Measurements from ENCODE around the gene OXT. TPM values are rescaled to one million over a fixed set of nuclear protein-coding genes. Genes with fewer than 3 reads are reported as not detected.
A peak's percentile ranks its signal among the peaks of the same experiment; 100 is the strongest.
"Not testable (repeated sequence)": the region's sequence is repeated elsewhere in the genome, so short reads cannot be mapped to it uniquely, and the experiment has no call there.

Gene OXT
- total RNA-seq, 2 donors from 2014 or later, result 0.62 TPM; not detected in 1

DNA sequence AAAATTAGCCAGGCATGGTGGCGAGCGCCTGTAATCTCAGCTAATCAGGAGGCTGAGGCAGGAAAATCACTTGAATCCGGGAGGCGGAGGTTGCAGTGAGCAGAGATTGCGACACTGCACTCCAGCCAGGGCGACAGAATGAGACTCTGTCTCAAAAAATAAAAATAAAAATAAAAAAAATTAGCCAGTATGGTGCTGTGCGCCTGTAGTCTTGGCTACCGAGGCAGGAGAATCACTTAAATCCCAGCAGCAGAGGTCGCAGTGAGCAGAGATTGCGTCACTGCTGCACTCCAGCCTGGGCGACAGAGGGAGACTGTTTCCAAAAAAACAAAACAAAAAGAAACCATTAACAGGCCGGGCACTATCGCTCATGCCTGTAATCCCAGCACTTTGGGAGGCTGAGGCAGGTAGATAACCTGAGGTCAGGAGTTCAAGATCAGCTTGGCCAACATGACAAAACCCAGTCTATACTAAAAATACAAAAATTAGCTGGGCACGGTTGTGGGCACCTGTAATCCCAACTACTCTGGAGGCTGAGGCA lies 46.5 kb downstream of the OXT start:
- not testable (repeated sequence) for H3K9me3 ChIP-seq (ENCODE audit: control insufficient read depth, low read length, poor library complexity, severe bottlenecking); H3K4me3 Mint-ChIP-seq; DNase-seq; H3K36me3 Mint-ChIP-seq (ENCODE audit: low read depth); H3K27me3 Mint-ChIP-seq
- Mint-ChIP-seq H3K27ac (peak overlapping the region; percentile 83), H3K4me1 (peaks cover 27% of the 10 kb centered on the region)
- ATAC-seq, result peak; percentile 70

DNA sequence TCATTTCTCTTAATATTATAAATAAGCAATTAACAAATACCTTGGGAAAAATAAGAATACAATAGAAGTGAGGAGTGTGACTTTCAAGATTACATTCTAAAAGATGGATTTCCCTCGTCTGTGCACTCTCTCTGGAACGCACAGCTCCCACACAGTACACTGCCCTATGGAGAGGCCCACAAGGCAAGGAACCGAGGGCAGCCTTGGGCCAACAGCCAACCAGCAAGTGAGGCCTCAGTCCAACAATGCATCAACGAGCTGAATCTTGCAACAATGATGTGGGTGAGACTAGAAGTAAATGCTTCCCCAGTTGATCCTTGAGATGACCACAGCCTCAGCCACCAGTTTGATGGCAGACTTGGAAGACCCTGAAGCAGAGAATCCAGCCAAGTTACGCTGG lies 47.6 kb downstream of the OXT start:
- DNase-seq (no peak), ATAC-seq (no peak)
- peak overlapping the region; percentile 94 for H3K27ac Mint-ChIP-seq
- no peaks in the 10 kb centered on the region for H3K9me3 ChIP-seq (ENCODE audit: control insufficient read depth, low read length, poor library complexity, severe bottlenecking)
- peaks cover 27% of the 10 kb centered on the region for H3K4me1 Mint-ChIP-seq
- peaks cover 2% of the 10 kb centered on the region for H3K36me3 Mint-ChIP-seq (ENCODE audit: low read depth)
- no peaks in the 10 kb centered on the region for H3K27me3 Mint-ChIP-seq
- H3K4me3 Mint-ChIP-seq, result no peak overlapping the region

DNA sequence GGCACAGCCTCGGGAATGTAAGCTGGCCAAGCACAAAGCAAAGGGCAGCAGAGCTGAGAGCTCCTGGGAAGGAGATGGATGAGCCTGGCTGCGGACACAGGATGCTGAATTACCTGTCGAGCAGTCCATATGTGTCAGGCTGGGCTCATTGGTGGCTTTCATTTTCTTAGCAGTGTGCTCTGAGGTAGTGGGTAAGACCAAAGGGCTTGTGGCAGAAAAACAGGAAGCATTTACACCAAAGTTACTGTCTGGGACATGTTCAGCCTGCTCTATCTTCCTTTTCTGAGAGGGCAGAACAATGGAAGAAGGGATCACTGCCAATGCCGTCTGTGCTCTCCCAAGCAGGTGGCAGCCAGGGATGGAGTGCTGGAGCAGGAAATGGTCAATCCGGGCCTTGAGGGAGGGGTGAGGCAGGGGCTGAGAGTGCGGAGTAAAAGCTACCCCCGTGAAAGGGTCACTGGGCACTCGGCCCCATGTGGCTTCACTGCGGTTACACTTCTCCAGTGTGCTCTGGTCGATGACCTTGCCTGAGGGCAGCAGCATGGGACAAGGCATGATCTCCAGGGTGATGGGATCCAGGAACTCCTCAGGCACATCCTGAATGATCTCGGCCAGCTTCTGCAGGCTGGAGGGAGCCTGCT lies 50.0 kb downstream of the OXT start:
- Mint-ChIP-seq H3K36me3 (ENCODE audit: low read depth) (no peaks in the 10 kb centered on the region), H3K27me3 (no peaks in the 10 kb centered on the region), H3K4me3 (peak overlapping the region; percentile 86), H3K27ac (peak overlapping the region; percentile 94), H3K4me1 (peaks cover 24% of the 10 kb centered on the region)
- DNase-seq (no peak), ATAC-seq (peak; percentile 77)
- H3K9me3 ChIP-seq (ENCODE audit: control insufficient read depth, low read length, poor library complexity, severe bottlenecking), result no peaks in the 10 kb centered on the region

Other genes with a start within 250 kb of the OXT start
- gene PCED1A, start 231.0 kb upstream of the OXT start, total RNA-seq, result 10 to 100 TPM; 45.8 to 47.0 TPM
- 10 to 100 TPM; 41.9 to 42.9 TPM for gene VPS16, start 230.9 kb upstream of the OXT start, total RNA-seq
- 10 to 100 TPM; 72.1 to 76.5 TPM for gene PTPRA, start 198.1 kb upstream of the OXT start, total RNA-seq
- under 1 TPM; 0.92 to 0.94 TPM for gene GNRH2, start 28.0 kb upstream of the OXT start, total RNA-seq
- 10 to 100 TPM; 16.8 to 17.2 TPM for gene MRPS26, start 25.6 kb upstream of the OXT start, total RNA-seq
- not detected for gene AVP, start 13.1 kb downstream of the OXT start, total RNA-seq
- 10 to 100 TPM; 21.0 to 34.2 TPM for gene FASTKD5, start 88.2 kb downstream of the OXT start, total RNA-seq
- 1 to 10 TPM; 7.0 to 8.2 TPM for gene UBOX5, start 88.2 kb downstream of the OXT start, total RNA-seq
- 10 to 100 TPM; 15.7 to 19.1 TPM for gene LZTS3, start 101.9 kb downstream of the OXT start, total RNA-seq
- 10 to 100 TPM; 43.7 to 45.6 TPM for gene DDRGK1, start 133.1 kb downstream of the OXT start, total RNA-seq
- gene ITPA, start 137.9 kb downstream of the OXT start, total RNA-seq, result 10 to 100 TPM; 39.5 to 41.4 TPM
- gene SLC4A11, start 167.6 kb downstream of the OXT start, total RNA-seq, result 1 to 10 TPM in 1 of 2 donors, under 1 TPM in 1; 0.37 to 1.3 TPM

Measured in T-helper 17 cell (primary cell).